GM12878 (cell line): ENCODE measurements around the gene TNRC6B. TPM values are rescaled to one million over a fixed set of nuclear protein-coding genes. Genes with fewer than 3 reads are reported as not detected.
A peak's percentile ranks its signal among the peaks of the same experiment; 100 is the strongest.

ENCODE experiments used
- ATAC-seq: fragments of 200-7000 bp; cut with Tn5 transposase; 3 replicates; pipeline ENCODE4 v1.9.1; 2020; ENCODE audit warnings: mild to moderate bottlenecking, moderate library complexity
- BruUV-seq: library from RNA; stranded (reverse); fragments of 400-500 nt; replicated peaks from 2 replicates; lab custom pipeline; 2021; lab: Mats Ljungman, UMichigan
- CTCF ChIA-PET: fragments of 300-600 bp; sonication (Branson Sonifier 250); formaldehyde crosslinking; extraction: SDS; loops from one replicate; lab custom pipeline; 2021; ENCODE audit warnings: inconsistent platforms; lab: Yijun Ruan, JAX
- POLR2A ChIA-PET: fragments of 350-600 bp; formaldehyde crosslinking; extraction: SDS; loops from one replicate; lab custom pipeline; 2021; ENCODE audit warnings: inconsistent platforms; lab: Charles Lee
- RAD21 ChIA-PET: fragments of 300-600 bp; sonication (Branson Sonifier 250); formaldehyde crosslinking; loops from one replicate; lab custom pipeline; 2023; ENCODE audit warnings: antibody characterized with exemption; ENCODE audit not compliant: unreplicated experiment; lab: Charles Lee
- SMC1A ChIA-PET: fragments of 300-600 bp; sonication (Branson Sonifier 250); formaldehyde crosslinking; loops from one replicate; lab custom pipeline; 2023; ENCODE audit not compliant: unreplicated experiment, uncharacterized antibody; lab: Charles Lee
- DNase-seq: peaks from one replicate; pipeline ENCODE4 v3.0.0-alpha.2; 2011; ENCODE audit warnings: low read depth, low spot score
- FAIRE-seq: peaks from 3 replicates; lab custom pipeline; 2011; peaks lifted over from hg19 to GRCh38; lab: Jason Lieb, UNC
- H2AFZ ChIP-seq: 2 replicates; pipeline ENCODE4 v1.6.0; 2011; ENCODE audit warnings: low read depth, low read length, control low read depth; ENCODE audit not compliant: control insufficient read depth
- H3K27ac ChIP-seq: 2 replicates; pipeline ENCODE4 v1.5.1; 2011; ENCODE audit warnings: control low read depth; ENCODE audit not compliant: control insufficient read depth, insufficient read depth
- H3K27me3 ChIP-seq, 2 experiments: replicated peaks in 1 of 2; 2 replicates each; pipeline versions ENCODE4 v1.6.0 to v1.6.1; 2011; ENCODE audit warnings: low read length in 1 of 2; ENCODE audit not compliant: control insufficient read depth in 2 of 2, insufficient read depth in 2 of 2
- H3K36me3 ChIP-seq, 2 experiments: 2 replicates each; pipeline ENCODE4 v1.5.1; 2011; ENCODE audit warnings: low read length in 1 of 2; ENCODE audit not compliant: control insufficient read depth in 2 of 2, insufficient read depth in 2 of 2
- H3K4me1 ChIP-seq: 2 replicates; pipeline ENCODE4 v1.6.1; 2011; ENCODE audit warnings: mild to moderate bottlenecking, low read length, moderate library complexity, mixed read lengths; ENCODE audit not compliant: control insufficient read depth, insufficient read depth
- H3K4me2 ChIP-seq: 2 replicates; pipeline ENCODE4 v1.6.0; 2011; ENCODE audit warnings: control low read depth; ENCODE audit not compliant: control insufficient read depth, insufficient read depth
- H3K4me3 ChIP-seq: fragments of 200-600 bp; sonication (generic); 2 replicates; pipeline ENCODE4 v1.5.1; 2016
- H3K79me2 ChIP-seq: 2 replicates; pipeline ENCODE4 v1.6.0; 2011; ENCODE audit warnings: low read length; ENCODE audit not compliant: control insufficient read depth, insufficient read depth
- H3K9ac ChIP-seq: 2 replicates; pipeline ENCODE4 v1.8.0; 2011; ENCODE audit warnings: low read length, control low read depth, mixed read lengths; ENCODE audit not compliant: control insufficient read depth, insufficient read depth
- H3K9me3 ChIP-seq: replicated peaks from 3 replicates; pipeline ENCODE4 v1.5.1; 2011; ENCODE audit warnings: mild to moderate bottlenecking, low read length; ENCODE audit not compliant: control insufficient read depth, insufficient read depth
- H4K20me1 ChIP-seq: 2 replicates; pipeline ENCODE4 v1.6.0; 2011; ENCODE audit not compliant: control insufficient read depth, insufficient read depth
- ATF7 ChIP-seq: fragments of 450-650 bp; IDR thresholded peaks from 2 replicates; pipeline ENCODE4 v1.6.1; 2016; ENCODE audit warnings: low read depth, mild to moderate bottlenecking
- BHLHE40 ChIP-seq, 2 experiments: fragments of 450-650 bp in 1 of 2; IDR thresholded peaks; 2 replicates each; pipeline ENCODE4 v1.6.1; 2011 to 2017; ENCODE audit warnings: low read depth in 2 of 2, borderline replicate concordance in 1 of 2, improper control_type of control experiment in 1 of 2, low read length in 1 of 2, mild to moderate bottlenecking in 1 of 2
- DPF2 ChIP-seq: fragments of 450-650 bp; IDR thresholded peaks from 2 replicates; pipeline ENCODE4 v1.6.1; 2017; ENCODE audit warnings: mild to moderate bottlenecking
- EP300 ChIP-seq, 2 experiments: fragments of 150-350 bp in 1 of 2; IDR thresholded peaks; 2 replicates each; pipeline ENCODE4 v1.6.1; 2011 to 2012; ENCODE audit warnings: low read depth in 2 of 2, low read length in 2 of 2, borderline replicate concordance in 1 of 2, improper control_type of control experiment in 1 of 2, inconsistent platforms in 1 of 2; ENCODE audit not compliant: control insufficient read depth in 1 of 2
- GATAD2B ChIP-seq: fragments of 450-650 bp; conservative IDR thresholded peaks from 2 replicates; pipeline ENCODE4 v1.6.1; 2017; ENCODE audit warnings: low read depth, mild to moderate bottlenecking, moderate library complexity
- IKZF1 ChIP-seq: fragments of 450-650 bp; conservative IDR thresholded peaks from 2 replicates; pipeline ENCODE4 v1.6.1; 2017; ENCODE audit warnings: antibody characterized with exemption, mild to moderate bottlenecking
- IKZF2 ChIP-seq, 2 experiments: fragments of 450-650 bp; IDR thresholded peaks; 2 replicates each; pipeline ENCODE4 v1.6.1; 2017; ENCODE audit warnings: mild to moderate bottlenecking in 2 of 2, moderate library complexity in 2 of 2
- LARP7 ChIP-seq: fragments of 450-650 bp; IDR thresholded peaks from 2 replicates; pipeline ENCODE4 v1.6.1; 2017; ENCODE audit warnings: mild to moderate bottlenecking
- MEF2B ChIP-seq: fragments of 450-650 bp; IDR thresholded peaks from 2 replicates; pipeline ENCODE4 v1.6.1; 2018; ENCODE audit warnings: mild to moderate bottlenecking, moderate library complexity; ENCODE audit not compliant: partially characterized antibody, poor library complexity, severe bottlenecking
- MTA2 ChIP-seq: fragments of 450-650 bp; IDR thresholded peaks from 2 replicates; pipeline ENCODE4 v1.6.1; 2016; ENCODE audit warnings: low read depth, mild to moderate bottlenecking, moderate library complexity
- NBN ChIP-seq: fragments of 450-650 bp; IDR thresholded peaks from 2 replicates; pipeline ENCODE4 v1.6.1; 2016
- NR2F1 ChIP-seq: fragments of 450-650 bp; conservative IDR thresholded peaks from 2 replicates; pipeline ENCODE4 v1.6.1; 2017; ENCODE audit warnings: mild to moderate bottlenecking
- PAX8 ChIP-seq: fragments of 450-650 bp; IDR thresholded peaks from 2 replicates; pipeline ENCODE4 v1.6.1; 2017; ENCODE audit warnings: mild to moderate bottlenecking, moderate library complexity
- RAD21 ChIP-seq: IDR thresholded peaks from 2 replicates; pipeline ENCODE4 v1.6.1; 2011; ENCODE audit warnings: mild to moderate bottlenecking, low read depth, low read length, moderate library complexity; ENCODE audit not compliant: insufficient read depth
- RAD51 ChIP-seq: fragments of 450-650 bp; IDR thresholded peaks from 2 replicates; pipeline ENCODE4 v1.6.1; 2016; ENCODE audit warnings: moderate library complexity, mild to moderate bottlenecking, inconsistent platforms
- RUNX3 ChIP-seq: IDR thresholded peaks from 2 replicates; pipeline ENCODE4 v1.6.1; 2012; ENCODE audit warnings: low read length, inconsistent platforms
- STAT1 ChIP-seq: fragments of 450-650 bp; conservative IDR thresholded peaks from 2 replicates; pipeline ENCODE4 v1.6.1; 2014; ENCODE audit warnings: antibody characterized with exemption, mild to moderate bottlenecking
- ZBTB33 ChIP-seq: fragments of 450-650 bp; IDR thresholded peaks from 2 replicates; pipeline ENCODE4 v1.6.1; 2017; ENCODE audit warnings: mild to moderate bottlenecking
- ZBTB4 ChIP-seq: fragments of 450-650 bp; formaldehyde crosslinking; IDR thresholded peaks from 2 replicates; pipeline ENCODE4 v1.4.0; 2022; ENCODE audit warnings: mild to moderate bottlenecking, moderate library complexity
- ZSCAN29 ChIP-seq: fragments of 450-650 bp; IDR thresholded peaks from 2 replicates; pipeline ENCODE4 v1.6.1; 2017; ENCODE audit warnings: mild to moderate bottlenecking, moderate library complexity
- WGBS: methylation state at CpG from one replicate; pipeline ENCODE4 v1.1.6; 2016; ENCODE audit warnings: low lambda C conversion rate; ENCODE audit not compliant: insufficient replicate concordance, insufficient coverage; ENCODE audit errors: missing lambda C conversion rate; 5-methylcytosine and 5-hydroxymethylcytosine counted together
- in situ Hi-C: fragments of 300-500 bp; cut with MboI; formaldehyde crosslinking; loops from 9 replicates; pipeline ENCODE4 v1.14.3; 2018; ENCODE audit warnings: mixed read lengths
- intact Hi-C: fragments of 100-400 bp; cut with micrococcal nuclease; formaldehyde crosslinking; loops from one replicate; pipeline ENCODE4 v1.14.2; 2022; ENCODE audit not compliant: unreplicated experiment
- polyA plus RNA-seq, 11 experiments: library from polyadenylated mRNA; depleted of rRNA in 4 of 11; unstranded in 6 of 11; stranded (reverse) in 5 of 11; fragments of >200 nt; fragmentation: Nextera tagmentation in 4 of 11; fragmentation: Illumina TruSeq in 1 of 11; extraction: Ambion mirVana in 4 of 11; extraction: Trizol in 1 of 11; gene quantifications; 1 replicate in 1 of 11; 2 replicates in 10 of 11; pipeline versions ENCODE4 v1.2.1 to v1.2.3, GENCODE V29; 2011 to 2016; ENCODE audit warnings: inconsistent platforms in 2 of 11, missing spikeins in 2 of 11, low read depth in 1 of 11
- total RNA-seq, 4 experiments: library from RNA; depleted of rRNA in 3 of 4; stranded (reverse); fragments of >200 nt in 3 of 4; fragmentation: Illumina TruSeq in 1 of 4; extraction: Trizol in 1 of 4; gene quantifications; 2 replicates each; pipeline versions ENCODE4 v1.2.1 to v1.2.3, GENCODE V29; 2013 to 2021

The TNRC6B gene
- total and polyA plus RNA-seq, 10 of the 15 experiments (the other 5 are each of a cell fraction or from before 2014, with no cell fraction given), result 3.6 to 32.8 (median 16.4) TPM

- SMC1A ChIA-PET, result interaction anchor here (0.9 to 1.2 kb wide), 3 partner anchors 22 to 106 kb away, joined by 3 to 4 read pairs (median 3); no protein-coding TSS in a partner anchor
- FAIRE-seq, result no peak
- Histone ChIP-seq H3K9ac (no peak overlapping the region), H3K4me2 (no peak overlapping the region), H3K4me1 (peaks cover 34% of the 10 kb centered on the region), H3K27me3 (no peaks in the 10 kb centered on the region), H2AFZ (no peak overlapping the region), H3K9me3 (no peaks in the 10 kb centered on the region), H3K4me3 (no peak overlapping the region), H3K27ac (peak overlapping the region; percentile 8; the same call in 1 of the 2 replicates), H4K20me1 (peaks cover 11% of the 10 kb centered on the region; the same call in 1 of the 2 replicates), H3K79me2 (peaks cover 34% of the 10 kb centered on the region), H3K36me3 (peaks cover 0 to 2% of the 10 kb centered on the region in 2 experiments; a peak in 1 of 4 replicates)
- in situ Hi-C loops (no loop called here), intact Hi-C loops (no loop called here)
- CTCF ChIA-PET, result interaction anchor here (0.7 to 1.4 kb wide), 6 partner anchors 23 to 217 kb away, joined by 3 to 4 read pairs (median 3); no protein-coding TSS in a partner anchor
- POLR2A ChIA-PET, result interaction anchor here (0.5 kb wide), 1 partner anchor 90 kb away, joined by 5 read pairs; no protein-coding TSS in a partner anchor
- ATAC-seq, result peak; percentile 30
- WGBS, result 70% methylated on average over 3 of the region's 3 CpGs
- no TSS peak for BruUV-seq
- RAD21 ChIA-PET, result interaction anchor here (0.8 to 2.5 kb wide), 5 partner anchors 27 to 197 kb away, joined by 3 to 8 read pairs (median 3); partner anchors contain the start of gene TNRC6B
- DNase-seq, result no peak
- peak; percentile 42; the same call in 1 of the 2 replicates for TF ChIP-seq IKZF1
- no peak for TF ChIP-seq ZBTB33
- TF ChIP-seq DPF2, result peak; percentile 69; the same call in 1 of the 2 replicates
- peak; percentile 56 for TF ChIP-seq MEF2B
- peak in 1 of 2 experiments; percentile 18; a peak in 1 of 4 replicates for TF ChIP-seq BHLHE40 (IDR thresholded peaks at IDR 0.05; ENCODE audit: borderline replicate concordance in 1 of 2, low read depth in 2 of 2, low read length in 1 of 2)
- 0 out of 2 replicates have a peak, but pooled peaks have one; percentile 33 for TF ChIP-seq ATF7
- peak; percentile 42 to 60; a peak in 2 of 4 replicates for TF ChIP-seq IKZF2 (IDR thresholded peaks at IDR 0.05)
- TF ChIP-seq RAD21, result peak; percentile 32; the same call in 1 of the 2 replicates
- peak; percentile 60; the same call in 1 of the 2 replicates for TF ChIP-seq RAD51
- 0 out of 2 replicates have a peak, but pooled peaks have one; percentile 42 for TF ChIP-seq NBN
- no peak for TF ChIP-seq ZBTB4 (CRISPR knock-in tag)
- TF ChIP-seq STAT1, result no peak
- peak in 1 of 2 experiments; percentile 51; a peak in 1 of 4 replicates for TF ChIP-seq EP300 (IDR thresholded peaks at IDR 0.05; ENCODE audit: borderline replicate concordance in 1 of 2, control insufficient read depth in 1 of 2, low read depth in 2 of 2, low read length in 2 of 2)
- TF ChIP-seq PAX8, result 0 out of 2 replicates have a peak, but pooled peaks have one; percentile 24
- no peak for TF ChIP-seq LARP7
- TF ChIP-seq NR2F1, result peak; percentile 64
- peak; percentile 70; the same call in 1 of the 2 replicates for TF ChIP-seq MTA2
- TF ChIP-seq RUNX3, result peak; percentile 55; the same call in 1 of the 2 replicates
- peak; percentile 49; the same call in 1 of the 2 replicates for TF ChIP-seq ZSCAN29
- no peak for TF ChIP-seq GATAD2B
Observed at GRCh38 chr22:40241200-40241763, 63.6 kb downstream of the TNRC6B start.
